SK-N-SH treated with all-trans-retinoic acid at 6 μM for 48 hours (cell line): ENCODE results near the gene SUSD4.
A peak's percentile ranks its signal among the peaks of the same experiment; 100 is the strongest.

Experiments
- ATAC-seq: fragments of 200-7000 bp; cut with Tn5 transposase; 3 replicates; pipeline ENCODE4 v1.9.1; 2020; ENCODE audit warnings: mild to moderate bottlenecking, moderate library complexity
- ARNTL ChIP-seq: fragments of 450-650 bp; formaldehyde crosslinking; IDR thresholded peaks from 2 replicates; pipeline ENCODE4 v1.5.0; 2020; ENCODE audit warnings: low read depth, mild to moderate bottlenecking, moderate library complexity, borderline replicate concordance
- CREB5 ChIP-seq: fragments of 250-450 bp; sonication (Bioruptor Pico); IDR thresholded peaks from 2 replicates; pipeline ENCODE4 v1.5.1; 2020; ENCODE audit warnings: low read depth, mild to moderate bottlenecking, moderate library complexity
- CSDC2 ChIP-seq: fragments of 250-450 bp; sonication (Bioruptor Pico); IDR thresholded peaks from 2 replicates; pipeline ENCODE4 v1.5.0; 2020; ENCODE audit warnings: mild to moderate bottlenecking, moderate library complexity
- CSRNP3 ChIP-seq: fragments of 250-450 bp; sonication (Bioruptor Pico); IDR thresholded peaks from 2 replicates; pipeline ENCODE4 v1.5.1; 2021; ENCODE audit warnings: mild to moderate bottlenecking, moderate library complexity
- ESRRG ChIP-seq: fragments of 250-450 bp; sonication (Bioruptor Pico); IDR thresholded peaks from 2 replicates; pipeline ENCODE4 v1.6.1; 2021; ENCODE audit warnings: mild to moderate bottlenecking
- GLIS3 ChIP-seq: fragments of 250-450 bp; sonication (Bioruptor Pico); IDR thresholded peaks from 2 replicates; pipeline ENCODE4 v1.5.0; 2020; ENCODE audit warnings: mild to moderate bottlenecking, moderate library complexity
- ISL1 ChIP-seq: fragments of 250-450 bp; sonication (Bioruptor Pico); IDR thresholded peaks from 2 replicates; pipeline ENCODE4 v2.1.2; 2022; ENCODE audit warnings: mild to moderate bottlenecking, moderate library complexity
- OSR1 ChIP-seq: fragments of 250-450 bp; sonication (Bioruptor Pico); IDR thresholded peaks from 2 replicates; pipeline ENCODE4 v1.8.0; 2022; ENCODE audit warnings: moderate library complexity, mild to moderate bottlenecking, inconsistent platforms
- PATZ1 ChIP-seq: fragments of 250-450 bp; sonication (Bioruptor Pico); IDR thresholded peaks from 2 replicates; pipeline ENCODE4 v1.8.0; 2020; ENCODE audit warnings: mild to moderate bottlenecking, moderate library complexity, borderline replicate concordance
- POU6F1 ChIP-seq: fragments of 250-450 bp; sonication (Bioruptor Pico); IDR thresholded peaks from 2 replicates; pipeline ENCODE4 v1.8.0; 2021; ENCODE audit warnings: low read depth, mild to moderate bottlenecking, moderate library complexity, borderline replicate concordance
- PPARA ChIP-seq: fragments of 250-450 bp; sonication (Bioruptor Pico); IDR thresholded peaks from 2 replicates; pipeline ENCODE4 v1.5.0; 2020; ENCODE audit warnings: mild to moderate bottlenecking, borderline replicate concordance
- RARB ChIP-seq: fragments of 250-450 bp; sonication (Bioruptor Pico); IDR thresholded peaks from 2 replicates; pipeline ENCODE4 v1.8.0; 2021; ENCODE audit warnings: mild to moderate bottlenecking, moderate library complexity
- SNAI2 ChIP-seq: fragments of 250-450 bp; sonication (Bioruptor Pico); IDR thresholded peaks from 2 replicates; pipeline ENCODE4 v1.5.0; 2020; ENCODE audit warnings: mild to moderate bottlenecking, moderate library complexity
- TSHZ2 ChIP-seq: fragments of 250-450 bp; sonication (Bioruptor Pico); IDR thresholded peaks from 2 replicates; pipeline ENCODE4 v1.5.0; 2020; ENCODE audit warnings: mild to moderate bottlenecking, moderate library complexity
- ZC3H10 ChIP-seq: fragments of 250-450 bp; sonication (Bioruptor Pico); IDR thresholded peaks from 2 replicates; pipeline ENCODE4 v1.5.1; 2021; ENCODE audit warnings: mild to moderate bottlenecking, moderate library complexity
- ZFP3 ChIP-seq: fragments of 250-450 bp; sonication (Bioruptor Pico); IDR thresholded peaks from 2 replicates; pipeline ENCODE4 v1.5.0; 2020; ENCODE audit warnings: mild to moderate bottlenecking, moderate library complexity
- ZFP30 ChIP-seq: fragments of 450-650 bp; formaldehyde crosslinking; IDR thresholded peaks from 2 replicates; pipeline ENCODE4 v1.5.0; 2022; ENCODE audit warnings: mild to moderate bottlenecking, moderate library complexity
- ZNF565 ChIP-seq: fragments of 450-650 bp; formaldehyde crosslinking; conservative IDR thresholded peaks from 2 replicates; pipeline ENCODE4 v1.5.0; 2020; ENCODE audit warnings: low read depth, mild to moderate bottlenecking, moderate library complexity
- ZNF70 ChIP-seq: fragments of 450-650 bp; formaldehyde crosslinking; IDR thresholded peaks from 2 replicates; pipeline ENCODE4 v1.5.0; 2020; ENCODE audit warnings: mild to moderate bottlenecking, moderate library complexity

Gene SUSD4

GRCh38 chr1:223229756-223230155 is 134.2 kb downstream of the SUSD4 start:
- TF ChIP-seq RARB (CRISPR knock-in tag) = no peak
- TF ChIP-seq, all 23 proteins: peak for 0
- peak; percentile 3; the same call in 1 of the 3 replicates for ATAC-seq

- TF ChIP-seq OSR1 (CRISPR knock-in tag) (no peak), PPARA (CRISPR knock-in tag) (no peak), CSRNP3 (CRISPR knock-in tag) (no peak), GLIS3 (no peak)
- no peak for ATAC-seq
Observed at GRCh38 chr1:223228931-223229528, 134.9 kb downstream of the SUSD4 start.

GRCh38 chr1:223228201-223228600 is 135.8 kb downstream of the SUSD4 start:
- ATAC-seq = no peak
- no peak for TF ChIP-seq ISL1 (CRISPR knock-in tag)
- TF ChIP-seq PATZ1 (CRISPR knock-in tag) = no peak
- no peak for TF ChIP-seq ZC3H10 (CRISPR knock-in tag)
- no peak for TF ChIP-seq GLIS3
- no peak for TF ChIP-seq ZNF70 (CRISPR knock-in tag)
- TF ChIP-seq TSHZ2 (CRISPR knock-in tag) = no peak
- no peak for TF ChIP-seq ESRRG (CRISPR knock-in tag)
- no peak for TF ChIP-seq PPARA (CRISPR knock-in tag)
- no peak for TF ChIP-seq SNAI2
- no peak for TF ChIP-seq CREB5
- no peak for TF ChIP-seq CSRNP3 (CRISPR knock-in tag)
- no peak for TF ChIP-seq ZNF565 (CRISPR knock-in tag)
- no peak for TF ChIP-seq POU6F1 (CRISPR knock-in tag)
- TF ChIP-seq, all 23 proteins: peak for 0

GRCh38 chr1:223227486-223228196 is 136.3 kb downstream of the SUSD4 start:
- no peak for ATAC-seq
- TF ChIP-seq ZFP3 (CRISPR knock-in tag) = no peak
- TF ChIP-seq CSDC2 = no peak
- no peak for TF ChIP-seq ISL1 (CRISPR knock-in tag)
- TF ChIP-seq CREB5 = no peak
- no peak for TF ChIP-seq SNAI2
- TF ChIP-seq TSHZ2 (CRISPR knock-in tag) = no peak
- no peak for TF ChIP-seq OSR1 (CRISPR knock-in tag)
- no peak for TF ChIP-seq ARNTL (CRISPR knock-in tag)
- no peak for TF ChIP-seq ZFP30 (CRISPR knock-in tag)
- no peak for TF ChIP-seq PPARA (CRISPR knock-in tag)
- no peak for TF ChIP-seq RARB (CRISPR knock-in tag)
- no peak for TF ChIP-seq GLIS3
